ENCODE data around the gene GRID1. TPM values are rescaled to one million over a fixed set of nuclear protein-coding genes. Genes with fewer than 3 reads are reported as not detected.
A peak's percentile ranks its signal among the peaks of the same experiment; 100 is the strongest.

GRID1 gene
- polyA plus RNA-seq, 1 donor (not counting 4 experiments of a cell fraction or from before 2014, with no cell fraction given), result 0.01 TPM

GRCh38 chr10:85648279-85648754, 718.3 kb downstream of the GRID1 start:
- H3K4me1 ChIP-seq (ENCODE audit: control insufficient read depth, extremely low read depth, insufficient read depth, low read length), result peaks cover 23% of the 10 kb centered on the region
- H3K4me3 ChIP-seq (ENCODE audit: control insufficient read depth in 2 of 3, extremely low read depth in 1 of 3, insufficient read depth in 2 of 3, low read depth in 1 of 3, low read length in 3 of 3), result no peak overlapping the region
- H3K27ac ChIP-seq (ENCODE audit: control insufficient read depth, insufficient read depth, low read length), result no peak overlapping the region
- FAIRE-seq, result peak; percentile 34
- H2AFZ ChIP-seq (ENCODE audit: control insufficient read depth, low read length), result no peak overlapping the region
- no peaks in the 10 kb centered on the region for H3K9me3 ChIP-seq (ENCODE audit: control insufficient read depth, low read depth, low read length)
- H4K20me1 ChIP-seq (ENCODE audit: control insufficient read depth, extremely low read depth, insufficient read depth, low read length), result no peaks in the 10 kb centered on the region
- dilution Hi-C loops (cut with MboI; ENCODE audit: extremely low pct_ligation_motif_present, low sequenced_read_pairs), result no loop called here
- no peak overlapping the region for H3K9ac ChIP-seq (ENCODE audit: control insufficient read depth, extremely low read depth, insufficient read depth, low read length)
- no peak for TF ChIP-seq EZH2 (IDR thresholded peaks at IDR 0.05; ENCODE audit: low read length)
- TF ChIP-seq, protein P1, sequence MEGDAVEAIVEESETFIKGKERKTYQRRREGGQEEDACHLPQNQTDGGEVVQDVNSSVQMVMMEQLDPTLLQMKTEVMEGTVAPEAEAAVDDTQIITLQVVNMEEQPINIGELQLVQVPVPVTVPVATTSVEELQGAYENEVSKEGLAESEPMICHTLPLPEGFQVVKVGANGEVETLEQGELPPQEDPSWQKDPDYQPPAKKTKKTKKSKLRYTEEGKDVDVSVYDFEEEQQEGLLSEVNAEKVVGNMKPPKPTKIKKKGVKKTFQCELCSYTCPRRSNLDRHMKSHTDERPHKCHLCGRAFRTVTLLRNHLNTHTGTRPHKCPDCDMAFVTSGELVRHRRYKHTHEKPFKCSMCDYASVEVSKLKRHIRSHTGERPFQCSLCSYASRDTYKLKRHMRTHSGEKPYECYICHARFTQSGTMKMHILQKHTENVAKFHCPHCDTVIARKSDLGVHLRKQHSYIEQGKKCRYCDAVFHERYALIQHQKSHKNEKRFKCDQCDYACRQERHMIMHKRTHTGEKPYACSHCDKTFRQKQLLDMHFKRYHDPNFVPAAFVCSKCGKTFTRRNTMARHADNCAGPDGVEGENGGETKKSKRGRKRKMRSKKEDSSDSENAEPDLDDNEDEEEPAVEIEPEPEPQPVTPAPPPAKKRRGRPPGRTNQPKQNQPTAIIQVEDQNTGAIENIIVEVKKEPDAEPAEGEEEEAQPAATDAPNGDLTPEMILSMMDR (optimal IDR thresholded peaks at IDR 0.05 in 1 of 3, IDR thresholded peaks at IDR 0.05 in 1 of 3, conservative IDR thresholded peaks at IDR 0.05 in 1 of 3; ENCODE audit: extremely low read depth in 1 of 3, insufficient read depth in 2 of 3, low read length in 3 of 3), result no peak
- H3K9me1 ChIP-seq (ENCODE audit: control insufficient read depth, extremely low read depth, insufficient read depth, low read length), result no peaks in the 10 kb centered on the region
- no peaks in the 10 kb centered on the region for H3K27me3 ChIP-seq (ENCODE audit: control insufficient read depth, extremely low read depth, insufficient read depth, low read length)
- no peaks in the 10 kb centered on the region for H3K79me2 ChIP-seq (ENCODE audit: control insufficient read depth, insufficient read depth, low read length)
- no peaks in the 10 kb centered on the region for H3K36me3 ChIP-seq (ENCODE audit: control insufficient read depth in 2 of 2, extremely low read depth in 1 of 2, insufficient read depth in 2 of 2, low read length in 2 of 2)
- DNase-seq (ENCODE audit: low read depth, low spot score), result no peak
- no peak overlapping the region for H3K4me2 ChIP-seq (ENCODE audit: control insufficient read depth, extremely low read depth, insufficient read depth, low read depth, low read length)

DNA sequence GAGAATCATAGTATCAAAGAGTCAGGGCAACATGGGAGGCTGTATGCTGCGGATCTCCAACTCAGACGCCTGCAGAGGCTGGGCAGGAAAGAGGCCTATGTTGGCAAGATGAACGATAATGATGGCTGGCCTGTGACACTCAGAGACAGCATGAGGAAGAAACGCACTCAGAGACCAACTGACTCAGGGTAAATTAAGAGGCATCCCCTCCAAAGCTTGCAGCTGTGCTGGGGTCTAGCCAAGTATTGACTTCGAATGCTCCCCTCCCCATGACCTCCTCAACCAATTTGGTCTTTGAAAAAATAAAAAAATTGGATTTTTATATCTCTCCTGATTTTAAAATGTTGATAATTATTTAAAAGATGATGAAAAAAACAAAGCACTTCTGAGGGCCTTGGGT, 718.9 kb downstream of the GRID1 start:
- Histone ChIP-seq H3K79me2 (ENCODE audit: control insufficient read depth, insufficient read depth, low read length) (no peaks in the 10 kb centered on the region), H3K36me3 (ENCODE audit: control insufficient read depth in 2 of 2, extremely low read depth in 1 of 2, insufficient read depth in 2 of 2, low read length in 2 of 2) (no peaks in the 10 kb centered on the region), H3K9ac (ENCODE audit: control insufficient read depth, extremely low read depth, insufficient read depth, low read length) (no peak overlapping the region), H3K27ac (ENCODE audit: control insufficient read depth, insufficient read depth, low read length) (no peak overlapping the region), H3K4me2 (ENCODE audit: control insufficient read depth, extremely low read depth, insufficient read depth, low read depth, low read length) (no peak overlapping the region), H3K4me3 (ENCODE audit: control insufficient read depth in 2 of 3, extremely low read depth in 1 of 3, insufficient read depth in 2 of 3, low read depth in 1 of 3, low read length in 3 of 3) (no peak overlapping the region), H3K27me3 (ENCODE audit: control insufficient read depth, extremely low read depth, insufficient read depth, low read length) (no peaks in the 10 kb centered on the region), H3K9me3 (ENCODE audit: control insufficient read depth, low read depth, low read length) (no peaks in the 10 kb centered on the region), H2AFZ (ENCODE audit: control insufficient read depth, low read length) (no peak overlapping the region), H4K20me1 (ENCODE audit: control insufficient read depth, extremely low read depth, insufficient read depth, low read length) (no peaks in the 10 kb centered on the region), H3K4me1 (ENCODE audit: control insufficient read depth, extremely low read depth, insufficient read depth, low read length) (peaks cover 29% of the 10 kb centered on the region), H3K9me1 (ENCODE audit: control insufficient read depth, extremely low read depth, insufficient read depth, low read length) (no peaks in the 10 kb centered on the region)
- TF ChIP-seq, protein P1 (optimal IDR thresholded peaks at IDR 0.05 in 1 of 3, IDR thresholded peaks at IDR 0.05 in 1 of 3, conservative IDR thresholded peaks at IDR 0.05 in 1 of 3; ENCODE audit: extremely low read depth in 1 of 3, insufficient read depth in 2 of 3, low read length in 3 of 3), result no peak
- TF ChIP-seq EZH2 (IDR thresholded peaks at IDR 0.05; ENCODE audit: low read length), result no peak
- FAIRE-seq (no peak), DNase-seq (ENCODE audit: low read depth, low spot score) (no peak)
- dilution Hi-C loops (cut with MboI; ENCODE audit: extremely low pct_ligation_motif_present, low sequenced_read_pairs), result no loop called here
